HG03135 (cell line): ENCODE data around the gene CFAP99.

Experiments used
- ATAC-seq: cut with Tn5 transposase; IDR thresholded peaks from one replicate; pipeline ENCODE4 v1.9.1; 2021; ENCODE audit warnings: mild to moderate bottlenecking, moderate library complexity; ENCODE audit not compliant: unreplicated experiment

Gene CFAP99

GRCh38 chr4:2497931-2498330 is 79.2 kb downstream of the CFAP99 start:
- ATAC-seq = peak; percentile 92

- ATAC-seq = no peak
Observed at GRCh38 chr4:2500547-2500946, 81.8 kb downstream of the CFAP99 start.

DNA sequence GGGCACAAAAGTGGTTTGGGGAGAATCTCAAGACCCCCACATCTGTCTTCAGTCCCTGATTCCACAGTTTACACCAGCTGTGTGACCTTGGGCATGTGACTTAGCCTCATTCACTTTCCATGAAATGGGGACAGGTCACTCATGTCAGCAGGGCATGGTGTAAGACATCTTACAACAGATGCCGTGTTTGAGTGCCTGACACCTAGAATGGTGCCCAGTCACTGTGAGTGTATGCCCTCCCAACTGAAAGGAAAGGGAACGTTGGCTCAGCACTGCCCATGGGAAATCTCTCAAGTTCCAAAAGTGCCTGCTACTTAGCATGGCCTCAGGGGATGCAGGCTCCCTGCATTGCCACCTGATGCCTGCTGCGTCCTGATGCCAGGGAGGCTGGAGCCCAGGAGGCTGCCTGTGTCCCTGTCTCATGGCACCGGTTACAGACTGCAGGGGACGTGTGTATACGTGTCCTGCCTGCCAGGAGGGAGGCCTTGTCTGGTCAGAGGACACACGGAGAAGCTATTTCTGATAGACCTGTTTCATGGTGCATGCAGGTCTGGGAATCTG is 82.4 kb downstream of the CFAP99 start:
- no peak for ATAC-seq

DNA sequence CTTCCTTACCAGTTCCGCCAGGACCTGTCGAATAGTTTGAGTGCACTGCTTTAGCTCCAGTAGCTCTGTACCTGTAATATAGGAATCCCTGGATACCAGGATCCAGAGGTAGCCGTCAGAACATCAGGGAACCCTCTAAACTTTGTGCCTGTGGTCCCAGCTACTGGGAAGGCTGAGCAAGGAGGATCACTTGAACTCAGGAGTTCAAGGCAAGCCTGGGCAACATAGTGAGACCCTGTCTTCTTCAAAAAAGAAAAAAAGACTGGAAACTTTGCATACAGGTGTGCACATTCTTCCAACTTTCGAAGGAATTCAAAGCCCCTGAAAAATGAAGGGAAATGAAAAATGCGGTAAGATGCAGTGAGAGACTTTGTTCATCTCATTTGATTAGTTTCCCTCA is 85.1 kb downstream of the CFAP99 start:
- no peak for ATAC-seq

DNA sequence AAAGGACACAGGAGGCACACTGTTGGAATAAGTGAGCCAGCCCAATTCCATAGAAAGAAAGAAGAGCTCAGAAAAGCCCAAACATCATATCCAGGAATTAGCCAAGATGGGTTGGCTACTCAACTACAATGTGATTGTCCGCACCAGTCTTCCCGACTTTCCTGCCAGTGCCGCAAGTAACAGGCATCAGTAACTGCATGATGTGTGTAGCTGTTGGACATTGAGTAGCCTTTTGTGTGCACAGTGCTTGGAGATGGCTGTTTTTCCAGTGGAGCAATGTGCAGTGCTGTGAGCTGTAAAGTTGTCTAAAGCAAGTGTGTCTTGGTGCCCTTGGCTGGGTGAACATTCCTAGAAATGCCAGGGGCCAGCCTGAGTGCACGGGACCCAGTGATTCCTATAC is 88.5 kb downstream of the CFAP99 start:
- ATAC-seq = no peak

- ATAC-seq = no peak
Observed at GRCh38 chr4:2507855-2508254, 89.1 kb downstream of the CFAP99 start.

GRCh38 chr4:2510351-2511259 is 91.8 kb downstream of the CFAP99 start:
- no peak for ATAC-seq

GRCh38 chr4:2511645-2512131 is 92.9 kb downstream of the CFAP99 start:
- no peak for ATAC-seq
